Erythroblast (primary cell): ENCODE results near the gene HEMK1.

Source experiments
- GATA1 ChIP-seq: IDR thresholded peaks from 2 replicates; pipeline ENCODE4 v1.6.1; 2011; ENCODE audit warnings: low read depth, mild to moderate bottlenecking, control low read depth, low read length, moderate library complexity
- POLR2A ChIP-seq: IDR thresholded peaks from 2 replicates; pipeline ENCODE4 v1.6.1; 2011; ENCODE audit warnings: mild to moderate bottlenecking, low read length

GRCh38 chr3:50562861-50563260 lies 6.5 kb upstream of the HEMK1 start:
- TF ChIP-seq POLR2A = no peak
- no peak for TF ChIP-seq GATA1
